ENCODE measurements around the gene QRICH2.

Gene QRICH2

GRCh38 chr17:76335716-76336381, 27.8 kb upstream of the QRICH2 start:
- H3K4me1 ChIP-seq (ENCODE audit: control insufficient read depth in 1 of 2, insufficient read depth in 1 of 2, low read depth in 1 of 2, low read length in 1 of 2), result peaks cover 10 to 26% of the 10 kb centered on the region in 2 experiments
- TF ChIP-seq, protein P1, sequence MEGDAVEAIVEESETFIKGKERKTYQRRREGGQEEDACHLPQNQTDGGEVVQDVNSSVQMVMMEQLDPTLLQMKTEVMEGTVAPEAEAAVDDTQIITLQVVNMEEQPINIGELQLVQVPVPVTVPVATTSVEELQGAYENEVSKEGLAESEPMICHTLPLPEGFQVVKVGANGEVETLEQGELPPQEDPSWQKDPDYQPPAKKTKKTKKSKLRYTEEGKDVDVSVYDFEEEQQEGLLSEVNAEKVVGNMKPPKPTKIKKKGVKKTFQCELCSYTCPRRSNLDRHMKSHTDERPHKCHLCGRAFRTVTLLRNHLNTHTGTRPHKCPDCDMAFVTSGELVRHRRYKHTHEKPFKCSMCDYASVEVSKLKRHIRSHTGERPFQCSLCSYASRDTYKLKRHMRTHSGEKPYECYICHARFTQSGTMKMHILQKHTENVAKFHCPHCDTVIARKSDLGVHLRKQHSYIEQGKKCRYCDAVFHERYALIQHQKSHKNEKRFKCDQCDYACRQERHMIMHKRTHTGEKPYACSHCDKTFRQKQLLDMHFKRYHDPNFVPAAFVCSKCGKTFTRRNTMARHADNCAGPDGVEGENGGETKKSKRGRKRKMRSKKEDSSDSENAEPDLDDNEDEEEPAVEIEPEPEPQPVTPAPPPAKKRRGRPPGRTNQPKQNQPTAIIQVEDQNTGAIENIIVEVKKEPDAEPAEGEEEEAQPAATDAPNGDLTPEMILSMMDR (IDR thresholded peaks at IDR 0.05), result no peak
- no peak overlapping the region for H3K27ac ChIP-seq
- H3K9me3 ChIP-seq, result no peaks in the 10 kb centered on the region
- no peak overlapping the region for H3K4me3 ChIP-seq (ENCODE audit: low read depth in 1 of 2, low read length in 1 of 2)
- H3K36me3 ChIP-seq, result no peaks in the 10 kb centered on the region
- H3K27me3 ChIP-seq, result no peaks in the 10 kb centered on the region

DNA sequence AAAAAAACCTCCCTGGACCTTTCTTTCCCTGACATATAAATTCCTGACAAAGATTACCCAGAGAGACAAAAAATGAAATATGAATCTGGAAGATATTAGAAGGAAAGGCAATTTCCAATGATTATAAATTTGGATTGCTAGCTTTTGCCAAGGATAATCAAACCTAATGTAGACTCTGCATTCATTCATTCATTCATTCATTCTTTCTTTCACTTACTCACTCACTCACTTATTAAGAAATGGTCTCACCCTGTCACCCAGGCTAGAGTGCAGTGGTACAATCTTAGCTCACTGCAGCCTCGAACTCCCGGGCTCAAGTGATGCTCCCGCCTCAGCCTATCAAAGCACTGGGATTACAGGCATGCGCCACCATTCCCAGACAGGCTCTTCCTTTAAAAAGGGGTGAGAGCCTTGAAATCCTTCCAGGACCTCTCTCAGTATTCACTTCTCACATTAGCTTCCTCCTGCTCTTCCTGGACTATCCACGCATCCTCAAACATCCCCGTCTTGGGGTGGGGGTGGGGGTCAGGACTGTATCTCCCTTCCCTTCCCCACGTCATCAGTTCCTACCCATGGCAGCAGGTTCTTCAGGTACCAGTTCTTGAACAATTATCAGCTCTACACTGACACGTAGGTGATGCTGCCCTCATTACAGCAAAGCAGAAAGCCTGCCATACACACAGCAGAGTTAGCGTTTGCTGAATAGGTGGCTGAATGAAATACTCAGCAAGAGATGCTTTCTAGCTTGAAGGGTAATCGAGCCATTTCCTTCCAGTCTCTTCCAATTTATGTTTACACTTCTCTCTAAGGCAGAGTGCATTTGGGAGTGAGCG, 25.8 kb upstream of the QRICH2 start:
- Histone ChIP-seq H3K27ac (no peak overlapping the region), H3K4me3 (ENCODE audit: low read depth in 1 of 2, low read length in 1 of 2) (no peak overlapping the region), H3K4me1 (ENCODE audit: control insufficient read depth in 1 of 2, insufficient read depth in 1 of 2, low read depth in 1 of 2, low read length in 1 of 2) (peaks cover 9 to 19% of the 10 kb centered on the region in 2 experiments), H3K36me3 (no peaks in the 10 kb centered on the region), H3K9me3 (no peaks in the 10 kb centered on the region), H3K27me3 (no peaks in the 10 kb centered on the region)
- TF ChIP-seq, protein P1 (IDR thresholded peaks at IDR 0.05), result no peak

DNA sequence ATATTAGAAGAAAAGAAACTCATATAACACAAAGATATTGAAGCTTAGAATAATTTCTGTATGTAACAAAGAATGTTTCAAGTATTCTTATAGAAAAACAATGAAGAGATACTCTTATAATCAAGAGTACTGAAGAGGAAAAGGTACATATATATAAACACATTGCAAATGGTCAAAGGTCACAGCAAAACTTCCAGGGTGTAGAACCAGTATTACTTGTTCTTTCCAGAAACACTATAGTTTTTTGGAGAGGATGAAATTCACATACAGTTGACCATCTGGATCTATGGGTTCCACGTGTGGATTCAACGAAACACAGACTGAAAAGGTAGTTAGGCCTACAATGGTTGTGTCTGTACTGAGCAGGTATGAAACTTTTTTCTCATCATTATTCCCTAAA, 23.0 kb upstream of the QRICH2 start:
- TF ChIP-seq, protein P1 (IDR thresholded peaks at IDR 0.05), result no peak
- H3K9me3 ChIP-seq, result no peaks in the 10 kb centered on the region
- H3K4me3 ChIP-seq (ENCODE audit: low read depth in 1 of 2, low read length in 1 of 2), result no peak overlapping the region
- H3K4me1 ChIP-seq (ENCODE audit: control insufficient read depth in 1 of 2, insufficient read depth in 1 of 2, low read depth in 1 of 2, low read length in 1 of 2), result peaks cover 37 to 46% of the 10 kb centered on the region in 2 experiments
- no peak overlapping the region for H3K27ac ChIP-seq
- no peaks in the 10 kb centered on the region for H3K36me3 ChIP-seq
- H3K27me3 ChIP-seq, result no peaks in the 10 kb centered on the region

DNA sequence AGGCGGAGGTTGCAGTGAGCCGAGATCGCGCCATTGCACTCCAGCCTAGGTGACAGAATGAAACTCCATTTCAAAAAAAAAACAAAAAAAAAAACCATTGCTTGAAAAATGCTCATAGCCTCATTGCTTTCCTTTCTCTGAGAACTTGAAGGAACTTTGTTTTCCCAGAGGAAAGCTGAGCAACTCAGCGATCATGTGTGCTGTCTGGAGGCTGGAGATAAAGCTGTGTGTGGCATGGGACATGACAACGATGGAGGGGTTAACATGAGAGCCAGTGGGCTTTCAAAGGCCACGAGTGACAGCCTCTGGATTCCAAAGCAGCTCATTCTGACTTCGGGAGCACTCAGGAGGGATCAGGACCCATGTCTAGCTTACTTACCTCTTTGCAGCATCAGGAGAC, 21.6 kb upstream of the QRICH2 start:
- Histone ChIP-seq H3K4me1 (ENCODE audit: control insufficient read depth in 1 of 2, insufficient read depth in 1 of 2, low read depth in 1 of 2, low read length in 1 of 2) (peaks cover 42 to 52% of the 10 kb centered on the region in 2 experiments), H3K27ac (no peak overlapping the region)
- TF ChIP-seq, protein P1 (IDR thresholded peaks at IDR 0.05), result no peak

DNA sequence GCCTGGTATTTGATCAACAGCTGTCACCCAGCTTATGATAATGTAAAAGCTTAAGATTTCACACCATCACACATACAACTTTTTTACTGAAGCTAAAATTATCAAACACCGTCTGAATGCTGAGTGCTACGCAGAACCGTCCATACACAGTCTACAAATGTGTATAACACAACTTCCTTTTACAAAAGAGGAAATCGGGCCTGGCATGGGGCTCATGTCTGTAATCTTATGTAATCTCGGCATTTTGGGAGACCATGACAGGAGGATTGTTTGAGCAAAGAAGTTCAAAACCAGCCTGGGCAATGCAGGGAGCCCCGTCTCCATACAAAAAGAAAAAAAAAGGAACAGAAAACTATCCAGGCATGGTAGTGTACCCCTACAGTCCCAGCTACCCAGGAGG, 19.6 kb upstream of the QRICH2 start:
- Histone ChIP-seq H3K27ac (peak overlapping the region; percentile 85), H3K36me3 (peaks cover 1% of the 10 kb centered on the region), H3K4me3 (ENCODE audit: low read depth in 1 of 2, low read length in 1 of 2) (peak overlapping the region; percentile 47 to 57), H3K4me1 (ENCODE audit: control insufficient read depth in 1 of 2, insufficient read depth in 1 of 2, low read depth in 1 of 2, low read length in 1 of 2) (peaks cover 42 to 46% of the 10 kb centered on the region in 2 experiments), H3K27me3 (no peaks in the 10 kb centered on the region), H3K9me3 (no peaks in the 10 kb centered on the region)
- TF ChIP-seq, protein P1 (IDR thresholded peaks at IDR 0.05), result no peak

More for the DNA sequence above, 21.6 kb upstream of the QRICH2 start:
- Histone ChIP-seq H3K4me3 (ENCODE audit: low read depth in 1 of 2, low read length in 1 of 2) (no peak overlapping the region), H3K9me3 (no peaks in the 10 kb centered on the region), H3K27me3 (no peaks in the 10 kb centered on the region), H3K36me3 (no peaks in the 10 kb centered on the region)
